Fibroblast of the aortic adventitia (primary cell): Measurements from ENCODE around the gene WDFY1. TPM values are rescaled to one million over a fixed set of nuclear protein-coding genes. Genes with fewer than 3 reads are reported as not detected.

Experiments
- DNase-seq: peaks from one replicate; pipeline ENCODE4 v3.0.0-alpha.2; 2010; ENCODE audit warnings: low read depth
- H3K4me3 ChIP-seq: 2 replicates; pipeline ENCODE4 v1.5.1; 2011; ENCODE audit warnings: low read depth, mild to moderate bottlenecking, control low read depth, low read length, moderate library complexity
- CTCF ChIP-seq: IDR thresholded peaks from 2 replicates; pipeline ENCODE4 v1.5.1; 2011; ENCODE audit warnings: mild to moderate bottlenecking, low read length, control low read depth, inconsistent platforms; ENCODE audit not compliant: insufficient read depth
- total RNA-seq: library from RNA; depleted of rRNA; stranded (reverse); fragments of >200 nt; gene quantifications from 2 replicates; pipeline ENCODE4 v1.2.3, GENCODE V29; 2012; ENCODE audit warnings: low replicate concordance

WDFY1 gene
- 62.6 and 95.4 TPM in 2 replicates for total RNA-seq

GRCh38 chr2:223944703-223945531 is at the start of gene WDFY1:
Gene WDFY1, minus strand, starts transcription at chr2:223945335. Its CDS starts 51 bp downstream, at chr2:223945284.
- TF ChIP-seq CTCF, result no peak
- peak; percentile 82 for DNase-seq
- peak within 1 kb of the TSS; percentile 90 for H3K4me3 ChIP-seq

GRCh38 chr2:223994562-223995162 is 49.5 kb upstream of the WDFY1 start:
- DNase-seq, result no peak
- H3K4me3 ChIP-seq, result no peak overlapping the region
- no peak for TF ChIP-seq CTCF

GRCh38 chr2:223993634-223994232 is 48.6 kb upstream of the WDFY1 start:
- no peak overlapping the region for H3K4me3 ChIP-seq
- DNase-seq, result peak; percentile 91
- peak; percentile 80 for TF ChIP-seq CTCF

GRCh38 chr2:223991611-223992010 is 46.5 kb upstream of the WDFY1 start:
- no peak for TF ChIP-seq CTCF
- no peak overlapping the region for H3K4me3 ChIP-seq
- no peak for DNase-seq

GRCh38 chr2:223989856-223990232 is 44.7 kb upstream of the WDFY1 start:
- H3K4me3 ChIP-seq, result no peak overlapping the region
- DNase-seq, result no peak
- no peak for TF ChIP-seq CTCF

GRCh38 chr2:223989206-223989855 is 44.2 kb upstream of the WDFY1 start:
- H3K4me3 ChIP-seq, result no peak overlapping the region
- no peak for TF ChIP-seq CTCF
- DNase-seq, result no peak
